GM23248 (cell line): ENCODE measurements around the gene METTL9.

Experiments used
- EZH2 ChIP-seq: fragments of 200-600 bp; sonication (generic); IDR thresholded peaks from 2 replicates; pipeline ENCODE4 v1.6.1; 2018; ENCODE audit warnings: antibody characterized with exemption, mild to moderate bottlenecking; ENCODE audit not compliant: insufficient read depth, poor library complexity, severe bottlenecking
- EZH2phosphoT487 ChIP-seq: fragments of 200-600 bp; sonication (generic); IDR thresholded peaks from 2 replicates; pipeline ENCODE4 v1.6.1; 2018; ENCODE audit warnings: antibody characterized with exemption, moderate library complexity, mild to moderate bottlenecking, low read depth; ENCODE audit not compliant: insufficient read depth

- no peak for TF ChIP-seq EZH2
- TF ChIP-seq EZH2phosphoT487: no peak
Observed at GRCh38 chr16:21554795-21555585, 44.4 kb upstream of the METTL9 start.
